ENCODE results near the gene EHD4.
A peak's percentile ranks its signal among the peaks of the same experiment; 100 is the strongest.

The EHD4 gene

DNA sequence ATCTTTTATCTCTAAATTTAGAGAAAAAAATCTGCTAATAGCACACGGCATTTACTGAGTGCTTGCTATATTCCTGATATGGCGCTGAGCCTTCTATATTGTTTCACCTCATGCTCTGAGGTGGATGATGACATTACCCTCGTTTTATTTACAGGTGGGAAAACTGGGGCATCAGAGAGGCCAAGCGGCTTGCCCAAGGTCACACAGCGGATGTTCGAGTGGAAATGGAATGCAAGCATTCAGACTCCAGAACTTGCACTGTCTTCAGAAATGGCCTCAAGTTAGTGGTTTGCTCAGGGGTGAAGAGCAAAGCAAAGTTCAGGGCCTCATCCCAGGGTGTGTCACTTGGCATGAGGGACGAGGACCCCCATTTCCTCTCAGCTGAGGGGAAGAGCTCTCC is 17.3 kb downstream of the EHD4 start:
- DNase-seq, result no peak

GRCh38 chr15:41954036-41954435 is 18.3 kb downstream of the EHD4 start:
- DNase-seq, result no peak

DNA sequence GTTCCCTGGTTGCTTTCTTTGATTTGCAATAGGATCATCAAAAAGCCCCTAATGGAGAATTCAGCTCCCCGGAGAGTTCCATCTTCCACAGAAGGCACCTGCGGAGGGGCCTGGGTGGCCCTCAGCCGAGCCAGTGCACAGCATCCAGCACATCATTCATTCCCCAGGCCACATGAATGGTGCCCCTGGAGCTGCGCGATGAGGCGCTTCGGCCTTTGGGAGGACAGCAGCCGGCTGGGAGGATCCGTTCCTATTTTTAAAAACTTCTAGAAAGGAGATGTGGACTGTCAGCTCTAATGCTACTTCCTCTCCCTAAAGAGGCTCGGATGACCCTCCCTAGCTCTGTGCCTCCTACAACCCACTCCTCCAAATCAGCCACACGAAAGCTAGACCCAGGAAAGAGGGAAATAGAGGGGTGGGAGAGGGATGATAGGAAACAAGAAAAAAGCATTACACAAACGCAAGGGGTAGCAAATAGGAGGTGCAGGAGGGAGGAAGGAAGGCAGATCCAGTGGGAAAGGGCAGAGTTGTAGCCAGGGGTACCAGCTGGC is 20.3 kb downstream of the EHD4 start:
- DNase-seq, result no peak

DNA sequence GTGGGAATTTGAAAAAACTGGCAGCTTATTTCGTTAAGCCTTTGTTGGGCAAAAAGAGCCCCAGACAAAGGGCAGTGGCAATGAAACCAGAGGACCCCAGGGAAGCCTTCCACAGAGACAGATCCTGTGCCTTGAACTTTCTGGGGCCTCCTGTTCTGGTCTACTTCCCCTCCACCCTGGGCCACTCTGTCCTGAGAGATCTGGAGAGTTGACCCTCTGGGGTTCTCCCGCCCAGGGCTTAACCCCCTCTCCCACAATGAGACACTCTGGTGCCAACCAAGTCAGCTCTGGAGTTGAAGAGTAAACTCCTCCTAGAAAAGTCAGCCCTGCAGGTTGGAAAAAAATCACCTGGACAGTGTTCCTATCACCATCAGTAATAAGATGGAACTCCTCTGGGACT is 20.8 kb downstream of the EHD4 start:
- no peak for DNase-seq

DNA sequence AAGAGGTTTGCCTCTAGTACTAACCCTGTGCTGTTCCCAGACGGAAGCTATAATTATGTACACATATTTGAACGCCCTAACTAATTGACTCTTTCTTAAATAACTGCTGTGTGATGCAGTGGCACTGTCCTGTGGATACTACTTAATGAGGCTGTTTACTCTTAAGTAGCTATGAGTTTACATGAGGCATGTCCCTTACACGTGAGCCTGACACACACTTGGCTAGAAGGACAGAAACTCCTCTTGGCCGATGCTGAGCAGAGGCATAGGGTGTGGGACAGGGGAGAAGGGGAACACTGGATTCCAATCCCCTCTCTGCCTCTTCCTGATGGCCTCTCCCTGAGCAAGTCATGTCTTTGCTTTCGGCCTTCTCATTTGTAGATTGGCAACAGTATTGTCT is 21.9 kb downstream of the EHD4 start:
- DNase-seq, result no peak

GRCh38 chr15:41950127-41950483 is 22.3 kb downstream of the EHD4 start:
- no peak for DNase-seq

- DNase-seq, result no peak
Observed at GRCh38 chr15:41949401-41950126, 22.8 kb downstream of the EHD4 start.

- no peak for DNase-seq
Observed at GRCh38 chr15:41948490-41948889, 23.9 kb downstream of the EHD4 start.

- DNase-seq, result no peak
Observed at GRCh38 chr15:41946970-41947369, 25.4 kb downstream of the EHD4 start.

DNA sequence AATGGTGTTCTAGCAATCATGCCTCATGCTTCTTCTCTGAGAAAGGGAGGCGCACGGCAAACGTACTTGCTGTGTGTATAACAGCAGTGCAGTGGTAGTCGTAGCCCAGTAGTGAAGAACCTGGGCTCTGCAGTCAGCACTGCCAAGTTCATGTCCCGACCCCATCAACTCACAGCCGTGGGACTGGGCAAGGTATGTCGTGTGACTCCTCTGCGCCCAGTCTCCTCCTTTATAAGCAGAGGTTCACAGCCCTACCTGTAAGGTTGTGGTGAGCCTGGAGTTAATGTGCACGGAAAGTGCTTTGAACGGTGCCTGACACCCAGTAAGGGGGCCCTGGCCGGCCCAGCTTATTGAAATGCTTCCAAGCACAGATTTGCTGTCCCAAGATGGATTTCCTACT is 26.6 kb downstream of the EHD4 start:
- no peak for DNase-seq

DNA sequence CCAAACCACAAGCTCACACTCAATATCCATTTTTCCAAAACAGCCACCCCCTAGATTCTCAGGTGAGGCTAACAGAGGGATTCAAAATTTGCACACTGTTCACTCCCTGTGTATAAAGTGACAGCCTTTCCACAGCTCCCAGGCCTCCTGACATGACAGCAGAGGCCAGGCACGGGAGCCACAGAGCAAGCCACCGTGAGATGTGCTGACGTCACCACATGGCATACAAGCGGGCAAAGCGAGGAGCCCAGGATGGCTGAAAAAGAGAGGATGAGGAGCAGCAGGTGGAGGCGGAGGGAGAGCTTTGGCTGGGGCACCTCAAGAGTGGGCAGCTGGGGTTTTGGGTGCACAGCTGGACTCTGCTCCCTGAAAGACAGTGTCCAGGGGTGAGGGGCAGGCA is 27.1 kb downstream of the EHD4 start:
- no peak for DNase-seq

DNA sequence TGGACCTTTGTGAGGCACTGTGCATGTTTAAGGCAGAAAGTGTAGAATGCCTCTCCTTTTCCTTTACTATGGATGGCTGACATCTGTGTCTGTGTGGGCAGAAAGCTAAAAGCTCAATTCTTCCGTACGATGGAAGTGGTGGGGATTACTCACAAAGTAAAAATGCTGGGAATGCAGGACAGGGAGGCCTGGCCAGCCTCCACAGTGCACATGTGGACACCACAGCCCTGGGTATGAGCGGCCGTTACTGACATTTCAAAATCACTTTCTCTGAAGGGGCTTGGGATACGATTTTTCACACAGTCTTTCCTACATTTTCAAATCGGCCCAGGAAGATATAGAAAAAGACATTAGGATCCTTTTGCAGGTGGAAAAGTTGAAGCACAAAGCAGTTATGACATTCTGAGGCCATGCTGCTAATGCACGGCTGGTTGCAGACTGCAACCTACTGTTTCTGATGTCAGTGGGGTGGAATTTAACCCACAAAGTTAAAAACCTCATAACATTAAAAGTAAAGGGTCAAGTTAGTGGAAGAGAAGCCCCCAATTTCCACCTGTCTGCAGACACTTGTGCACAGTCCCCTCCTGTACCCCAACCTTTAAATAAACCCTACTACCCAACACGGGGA is 27.9 kb downstream of the EHD4 start:
- no peak for DNase-seq

GRCh38 chr15:41943543-41944312 is 28.6 kb downstream of the EHD4 start:
- DNase-seq, result no peak

- no peak for DNase-seq
Observed at GRCh38 chr15:41942886-41943285, 29.5 kb downstream of the EHD4 start.

DNA sequence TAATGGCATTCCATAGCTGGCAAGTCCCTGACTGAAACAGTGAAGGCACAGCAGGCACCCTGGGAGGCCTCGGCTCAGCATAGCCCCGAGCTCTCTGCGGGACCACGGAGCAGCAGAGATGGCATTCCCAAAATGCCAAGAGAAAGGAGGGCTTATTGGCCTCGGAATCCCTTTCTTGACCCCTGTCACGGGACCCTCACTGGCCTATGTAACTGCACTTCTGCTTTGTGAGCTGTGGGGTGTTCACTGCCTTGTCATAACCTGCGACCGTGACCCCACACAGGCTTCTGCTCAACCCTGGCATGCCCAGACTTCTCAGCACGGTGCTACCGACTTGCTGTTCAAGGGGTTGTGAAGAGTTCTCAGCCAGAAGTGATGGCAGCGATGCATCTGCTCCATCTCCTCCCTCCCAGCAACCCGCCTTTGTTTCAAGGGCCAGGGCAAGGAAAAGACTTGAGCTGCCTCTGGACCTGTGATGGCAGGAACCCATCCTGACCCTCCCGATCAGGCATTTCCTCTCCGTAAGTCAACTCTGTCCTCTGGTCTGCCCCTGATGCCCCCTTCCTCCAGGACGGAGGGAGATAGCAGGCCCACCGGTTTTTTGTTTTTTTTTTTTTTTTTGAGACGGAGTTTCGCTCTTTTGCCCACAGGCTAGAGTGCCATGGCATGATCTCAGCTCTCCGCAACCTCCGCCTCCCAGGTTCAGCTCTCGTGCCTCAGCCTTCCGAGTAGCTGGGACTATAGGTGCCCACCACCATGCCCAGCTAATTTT is 30.5 kb downstream of the EHD4 start:
- DNase-seq, result no peak

DNA sequence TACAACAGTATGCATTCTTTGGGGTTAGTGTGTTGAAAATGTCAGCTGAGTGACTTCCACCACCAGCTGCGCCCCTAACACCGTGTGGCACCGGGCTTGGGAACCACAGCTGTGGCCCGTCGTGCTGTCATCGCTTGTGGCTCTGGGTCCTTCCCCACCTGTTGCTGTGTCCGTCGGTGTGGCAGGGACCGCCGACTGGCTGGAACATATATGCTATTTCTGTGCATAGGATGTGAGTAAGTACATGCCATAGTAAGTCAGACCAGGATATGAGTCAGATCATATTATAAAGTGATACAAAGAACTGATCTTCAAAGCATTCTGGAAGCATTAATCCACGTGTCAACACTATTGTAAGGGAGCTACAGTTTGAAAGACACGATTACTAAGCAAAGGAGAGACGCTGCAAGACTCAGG is 31.9 kb downstream of the EHD4 start:
- no peak for DNase-seq

DNA sequence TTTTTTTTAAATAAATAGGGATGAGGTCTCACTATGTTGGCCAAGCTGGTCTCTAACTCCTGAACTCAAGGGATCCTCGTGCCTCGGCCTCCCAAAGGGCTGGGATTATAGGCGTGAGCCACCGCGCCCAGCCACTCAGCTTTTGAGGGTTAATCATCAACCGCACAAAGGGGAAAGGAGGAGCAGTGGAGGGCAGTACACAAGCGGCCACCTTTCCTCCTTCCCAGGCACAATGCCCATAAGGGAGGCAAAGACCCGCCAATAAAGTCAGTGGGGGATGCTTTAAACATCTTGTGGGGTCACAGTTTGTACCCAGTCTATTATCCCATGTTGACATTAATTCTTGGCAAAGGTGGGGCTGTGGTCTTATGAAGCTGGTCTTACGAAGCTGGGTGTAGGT is 32.4 kb downstream of the EHD4 start:
- DNase-seq, result no peak

DNA sequence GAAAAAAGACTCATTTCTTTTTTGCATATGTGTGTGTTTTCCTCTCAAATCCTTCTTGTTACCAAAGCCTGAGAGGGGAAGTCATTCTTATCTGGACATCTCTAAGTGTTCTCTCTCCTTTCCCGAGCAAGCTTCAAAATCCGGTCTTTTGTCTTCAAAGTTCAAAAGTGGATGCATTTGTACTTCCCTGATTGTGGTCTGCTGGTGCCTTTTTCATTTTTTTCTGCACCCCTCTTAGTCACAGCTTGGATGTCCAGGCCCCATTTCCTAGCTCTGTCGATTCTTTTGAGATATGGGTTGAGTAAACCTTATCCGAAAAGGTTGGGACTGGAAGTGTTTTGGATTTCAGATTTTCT is 34.8 kb downstream of the EHD4 start:
- DNase-seq, result no peak

- no peak for DNase-seq
Observed at GRCh38 chr15:41936649-41937567, 35.4 kb downstream of the EHD4 start.

GRCh38 chr15:41936155-41936554 is 36.2 kb downstream of the EHD4 start:
- no peak for DNase-seq

GRCh38 chr15:41935566-41936020 is 36.8 kb downstream of the EHD4 start:
- DNase-seq, result no peak

GRCh38 chr15:41934843-41935242 is 37.5 kb downstream of the EHD4 start:
- peak; percentile 38 for DNase-seq
